H9 (cell line): ENCODE measurements around the gene OR2A2. TPM values are rescaled to one million over a fixed set of nuclear protein-coding genes. Genes with fewer than 3 reads are reported as not detected.

Experiments used
- DNase-seq: peaks from one replicate; pipeline ENCODE4 v3.0.0-alpha.2; 2017
- H2AFZ ChIP-seq: one replicate; pipeline ENCODE4 v1.6.1; 2013; ENCODE audit warnings: mild to moderate bottlenecking, low read length, control low read depth, moderate library complexity
- H2AK5ac ChIP-seq: 2 replicates; pipeline ENCODE4 v1.6.1; 2013; ENCODE audit warnings: low read length, control low read depth, mixed read lengths; ENCODE audit not compliant: insufficient read length
- H2BK120ac ChIP-seq: one replicate; pipeline ENCODE4 v1.6.1; 2013; ENCODE audit warnings: low read depth, mild to moderate bottlenecking, low read length, control low read depth, inconsistent platforms; ENCODE audit not compliant: poor library complexity, severe bottlenecking
- H2BK12ac ChIP-seq: 2 replicates; pipeline ENCODE4 v1.6.1; 2013; ENCODE audit warnings: low read length, control low read depth, mixed read lengths, low read depth; ENCODE audit not compliant: insufficient read length
- H2BK15ac ChIP-seq: 2 replicates; pipeline ENCODE4 v1.6.1; 2013; ENCODE audit warnings: low read depth, low read length, control low read depth
- H2BK20ac ChIP-seq: one replicate; pipeline ENCODE4 v1.6.1; 2013; ENCODE audit warnings: low read depth, mild to moderate bottlenecking, low read length, control low read depth, inconsistent platforms; ENCODE audit not compliant: poor library complexity, severe bottlenecking
- H2BK5ac ChIP-seq: 2 replicates; pipeline ENCODE4 v1.6.1; 2013; ENCODE audit warnings: low read length, control low read depth, mixed read lengths; ENCODE audit not compliant: insufficient read length
- H3K14ac ChIP-seq: 2 replicates; pipeline ENCODE4 v1.6.1; 2013; ENCODE audit warnings: low read length, control low read depth; ENCODE audit not compliant: insufficient read depth
- H3K18ac ChIP-seq: 2 replicates; pipeline ENCODE4 v1.6.1; 2013; ENCODE audit warnings: low read depth, mild to moderate bottlenecking, mixed read lengths, low read length, control low read depth; ENCODE audit not compliant: insufficient read length
- H3K23ac ChIP-seq: 2 replicates; pipeline ENCODE4 v1.6.1; 2013; ENCODE audit warnings: low read length, control low read depth, mixed read lengths, low read depth; ENCODE audit not compliant: insufficient read length
- H3K23me2 ChIP-seq: 2 replicates; pipeline ENCODE4 v1.6.1; 2013; ENCODE audit warnings: low read depth, mild to moderate bottlenecking, mixed read lengths, low read length, control low read depth; ENCODE audit not compliant: insufficient read length, poor library complexity, severe bottlenecking
- H3K27ac ChIP-seq: 2 replicates; pipeline ENCODE4 v1.5.1; 2013; ENCODE audit warnings: low read length, control low read depth, mixed read lengths, low read depth; ENCODE audit not compliant: insufficient read length
- H3K27me3 ChIP-seq: 2 replicates; pipeline ENCODE4 v1.6.1; 2013; ENCODE audit warnings: low read length, control low read depth, inconsistent platforms; ENCODE audit not compliant: insufficient read depth
- H3K4ac ChIP-seq: 2 replicates; pipeline ENCODE4 v1.6.1; 2013; ENCODE audit warnings: low read depth, mild to moderate bottlenecking, control low read depth, inconsistent platforms, low read length, moderate library complexity
- H3K4me1 ChIP-seq: 2 replicates; pipeline ENCODE4 v1.6.1; 2013; ENCODE audit warnings: low read length, control low read depth, inconsistent platforms; ENCODE audit not compliant: insufficient read depth
- H3K4me2 ChIP-seq: 2 replicates; pipeline ENCODE4 v1.6.1; 2013; ENCODE audit warnings: low read length, control low read depth, mixed read lengths; ENCODE audit not compliant: insufficient read length, insufficient read depth
- H3K56ac ChIP-seq: 2 replicates; pipeline ENCODE4 v1.6.1; 2013; ENCODE audit warnings: low read depth, mild to moderate bottlenecking, mixed read lengths, low read length, control low read depth; ENCODE audit not compliant: insufficient read length
- H3K79me1 ChIP-seq: 2 replicates; pipeline ENCODE4 v1.6.1; 2013; ENCODE audit warnings: low read depth, mild to moderate bottlenecking, moderate library complexity, low read length, control low read depth, inconsistent platforms; ENCODE audit not compliant: insufficient read depth, poor library complexity, severe bottlenecking
- H3K79me2 ChIP-seq: 2 replicates; pipeline ENCODE4 v1.6.1; 2013; ENCODE audit warnings: low read length, control low read depth, inconsistent platforms; ENCODE audit not compliant: insufficient read depth
- H3K9ac ChIP-seq: 2 replicates; pipeline ENCODE4 v1.6.1; 2013; ENCODE audit warnings: low read length, control low read depth, mixed read lengths; ENCODE audit not compliant: insufficient read length; ENCODE audit errors: extremely low read depth
- H3K9me3 ChIP-seq: one replicate; pipeline ENCODE4 v1.6.1; 2013; ENCODE audit warnings: low read depth, low read length, inconsistent platforms; ENCODE audit not compliant: control insufficient read depth
- H3T11ph ChIP-seq: one replicate; pipeline ENCODE4 v1.6.1; 2013; ENCODE audit warnings: mild to moderate bottlenecking, low read length, control low read depth, inconsistent platforms
- H4K20me1 ChIP-seq: one replicate; pipeline ENCODE4 v1.6.1; 2013; ENCODE audit not compliant: control insufficient read depth, insufficient read length, insufficient read depth
- H4K5ac ChIP-seq: 2 replicates; pipeline ENCODE4 v1.6.1; 2013; ENCODE audit warnings: low read depth, mild to moderate bottlenecking, mixed read lengths, low read length, control low read depth; ENCODE audit not compliant: insufficient read length
- H4K8ac ChIP-seq: replicated peaks from 2 replicates; pipeline ENCODE4 v1.6.1; 2013; ENCODE audit warnings: low read length, control low read depth, mixed read lengths, low read depth; ENCODE audit not compliant: insufficient read length
- H4K91ac ChIP-seq: 2 replicates; pipeline ENCODE4 v1.6.1; 2013; ENCODE audit warnings: low read depth, mild to moderate bottlenecking, moderate library complexity, mixed read lengths, low read length, control low read depth; ENCODE audit not compliant: insufficient read length
- H3K27ac Mint-ChIP-seq, 3 experiments: 2 replicates in 2 of 3; 3 replicates in 1 of 3; pipeline ENCODE4 v1.8.0; 2020 to 2021; ENCODE audit warnings: mixed read lengths in 3 of 3, mild to moderate bottlenecking in 1 of 3, moderate library complexity in 1 of 3
- H3K27me3 Mint-ChIP-seq: 2 replicates; pipeline ENCODE4 v1.8.0; 2021; ENCODE audit warnings: low read depth, mild to moderate bottlenecking, moderate library complexity, mixed read lengths
- H3K36me3 Mint-ChIP-seq, 3 experiments: 2 replicates in 2 of 3; 3 replicates in 1 of 3; pipeline ENCODE4 v1.8.0; 2020 to 2021; ENCODE audit warnings: low read depth in 3 of 3, mixed read lengths in 3 of 3; ENCODE audit not compliant: insufficient read depth in 1 of 3
- H3K4me1 Mint-ChIP-seq, 2 experiments: 2 replicates each; pipeline ENCODE4 v1.8.0; 2020; ENCODE audit warnings: mixed read lengths in 2 of 2
- H3K4me3 Mint-ChIP-seq, 2 experiments: 2 replicates in 1 of 2; 3 replicates in 1 of 2; pipeline ENCODE4 v1.8.0; 2020 to 2021; ENCODE audit warnings: mild to moderate bottlenecking in 2 of 2, mixed read lengths in 2 of 2, moderate library complexity in 1 of 2
- H3K9me3 Mint-ChIP-seq, 2 experiments: 2 replicates in 1 of 2; 3 replicates in 1 of 2; pipeline ENCODE4 v1.8.0; 2020; ENCODE audit warnings: mild to moderate bottlenecking in 2 of 2, mixed read lengths in 2 of 2, moderate library complexity in 1 of 2
- CTCF ChIP-seq: fragments of 200-600 bp; sonication (generic); conservative IDR thresholded peaks from 3 replicates; pipeline ENCODE4 v1.8.0; 2021; ENCODE audit warnings: antibody characterized with exemption, mild to moderate bottlenecking
- WGBS: extraction: QIAGEN DNeasy Blood & Tissue Kit; methylation state at CpG from one replicate; pipeline ENCODE4 v1.1.7; 2013; ENCODE audit warnings: missing lambda C conversion rate, low lambda C conversion rate, mixed read lengths; ENCODE audit not compliant: insufficient read length; ENCODE audit errors: extremely low coverage; 5-methylcytosine and 5-hydroxymethylcytosine counted together
- total RNA-seq: library from RNA; stranded (reverse); gene quantifications from 2 replicates; pipeline ENCODE4 v1.2.1, GENCODE V29; 2021

The OR2A2 gene
- total RNA-seq, 1 experiment from 2014 or later = not detected

GRCh38 chr7:144074374-144074773 lies 35.0 kb upstream of the OR2A2 start:
- H3T11ph ChIP-seq = no peak overlapping the region
- no peaks in the 10 kb centered on the region for H3K36me3 Mint-ChIP-seq
- H3K14ac ChIP-seq = no peak overlapping the region
- no peak overlapping the region for H2BK120ac ChIP-seq
- H4K5ac ChIP-seq = no peak overlapping the region
- no peak overlapping the region for H3K18ac ChIP-seq
- H2BK20ac ChIP-seq = no peak overlapping the region
- H3K27ac Mint-ChIP-seq = no peak overlapping the region; a peak in 1 of 7 replicates
- no peak for TF ChIP-seq CTCF
- WGBS = no CpG with 5 or more reads among the region's 8 CpGs
- H3K9me3 ChIP-seq = no peaks in the 10 kb centered on the region
- H4K20me1 ChIP-seq = no peaks in the 10 kb centered on the region
- no peaks in the 10 kb centered on the region for H3K79me1 ChIP-seq
- no peak overlapping the region for H3K23ac ChIP-seq
- H4K91ac ChIP-seq = no peak overlapping the region
- no peak overlapping the region for H3K56ac ChIP-seq
- no peak overlapping the region for H3K27ac ChIP-seq
- no peak overlapping the region for H2BK12ac ChIP-seq
- H4K8ac ChIP-seq = no peak overlapping the region
- no peak overlapping the region for H2BK5ac ChIP-seq
- H2BK15ac ChIP-seq = no peak overlapping the region
- no peaks in the 10 kb centered on the region for H3K27me3 ChIP-seq
- no peak overlapping the region for H3K4ac ChIP-seq
- H3K4me2 ChIP-seq = no peak overlapping the region
- H3K9me3 Mint-ChIP-seq = no peaks in the 10 kb centered on the region
- no peaks in the 10 kb centered on the region for H3K79me2 ChIP-seq
- H2AK5ac ChIP-seq = no peak overlapping the region
- H3K4me3 Mint-ChIP-seq = no peak overlapping the region
- no peak overlapping the region for H3K9ac ChIP-seq
- H3K27me3 Mint-ChIP-seq = 0 out of 2 replicates have a peak, but pooled peaks cover 1% of the 10 kb centered on the region
- no peaks in the 10 kb centered on the region for H3K4me1 Mint-ChIP-seq
- H3K23me2 ChIP-seq = no peaks in the 10 kb centered on the region
- no peak for DNase-seq
- no peak overlapping the region for H2AFZ ChIP-seq
- H3K4me1 ChIP-seq = no peaks in the 10 kb centered on the region
